D721Med (cell line): ENCODE measurements around the gene COL20A1.
"Not testable (repeated sequence)": the region's sequence is repeated elsewhere in the genome, so short reads cannot be mapped to it uniquely, and the experiment has no call there.

Source experiments
- DNase-seq: peaks from one replicate; pipeline ENCODE4 v3.0.0; 2011; ENCODE audit warnings: low spot score; ENCODE audit not compliant: insufficient read length
- FAIRE-seq: peaks from 2 replicates; lab custom pipeline; 2011; peaks lifted over from hg19 to GRCh38; lab: Jason Lieb, UNC
- CTCF ChIP-seq: IDR thresholded peaks from 2 replicates; pipeline ENCODE4 v1.5.1; 2012; ENCODE audit warnings: mild to moderate bottlenecking, control low read depth; ENCODE audit not compliant: insufficient read depth; ENCODE audit errors: missing control alignments

Gene COL20A1

DNA sequence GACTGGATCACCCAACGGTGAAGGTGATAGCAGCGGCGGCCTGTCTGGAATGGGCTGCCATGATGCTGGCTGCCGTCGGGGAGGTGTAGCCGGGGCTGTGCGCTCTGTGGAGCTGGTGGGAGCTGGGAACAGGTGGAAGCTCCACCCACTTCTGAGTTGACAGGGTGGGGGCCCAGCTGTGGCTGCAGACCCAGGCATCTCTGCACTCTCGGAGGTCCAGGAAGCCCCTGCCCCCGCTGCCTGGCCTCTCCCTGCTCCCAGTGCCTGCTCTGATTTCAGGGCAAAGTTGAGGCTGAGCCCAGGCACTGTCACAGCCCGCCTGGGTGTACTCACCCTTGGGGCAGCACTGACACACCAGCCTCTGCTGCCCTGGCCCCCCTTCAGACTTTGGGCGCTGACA is 86.3 kb downstream of the COL20A1 start:
- DNase-seq = no peak
- TF ChIP-seq CTCF = no peak
- no peak for FAIRE-seq

DNA sequence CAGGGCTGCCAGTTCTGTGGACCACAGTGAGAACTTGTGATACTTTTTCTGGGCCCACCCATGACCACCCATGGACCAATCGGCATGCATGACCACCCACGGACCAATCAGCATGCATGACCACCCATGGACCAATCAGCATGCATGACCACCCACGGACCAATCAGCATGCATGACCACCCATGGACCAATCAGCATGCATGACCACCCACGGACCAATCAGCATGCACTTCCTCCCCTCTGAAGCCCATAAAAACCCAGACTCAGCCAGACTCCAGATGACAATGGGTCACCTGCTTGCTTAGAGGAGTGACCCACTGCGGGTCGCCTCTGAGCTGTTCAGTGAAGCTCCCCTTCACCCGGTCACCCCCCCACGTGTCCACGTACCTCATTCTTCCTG is 86.9 kb downstream of the COL20A1 start:
- FAIRE-seq, DNase-seq: not testable (repeated sequence)

GRCh38 chr20:63380346-63380870 is 87.4 kb downstream of the COL20A1 start:
- DNase-seq (no peak), FAIRE-seq (no peak)
- TF ChIP-seq CTCF = no peak

DNA sequence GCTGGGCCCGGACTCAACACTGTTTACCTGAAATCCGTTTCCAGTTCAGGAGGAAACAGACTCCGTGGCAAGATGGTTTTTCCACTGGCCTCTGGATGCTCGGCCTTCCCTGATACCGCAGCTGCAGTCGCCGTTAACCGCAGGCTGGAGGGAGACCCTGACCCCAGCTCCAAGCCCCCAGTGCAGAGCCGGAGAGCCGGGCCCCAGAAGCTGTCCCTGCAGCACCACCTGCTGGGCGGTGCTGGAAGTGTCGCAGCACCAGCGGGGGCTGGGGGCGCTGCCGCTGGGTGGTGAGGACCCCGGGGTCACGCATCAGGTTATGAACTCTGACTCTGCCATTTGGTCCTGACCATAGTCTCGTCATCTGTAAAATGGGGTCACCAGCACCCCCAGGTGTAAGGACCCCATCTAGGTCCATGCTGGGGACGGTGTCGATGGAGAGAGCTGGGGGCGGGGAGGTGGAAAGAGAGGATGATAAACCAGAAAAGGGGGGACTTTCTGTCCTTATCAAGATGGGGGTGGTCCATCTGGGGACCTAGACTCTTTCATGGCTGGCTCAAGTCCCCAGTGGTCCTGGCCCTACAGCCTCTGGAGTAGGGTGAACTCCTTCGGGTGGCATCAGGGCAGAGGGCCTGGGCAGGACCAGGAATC is 88.9 kb downstream of the COL20A1 start:
- TF ChIP-seq CTCF = peak; percentile 80
- FAIRE-seq = no peak
- DNase-seq = peak; percentile 92

GRCh38 chr20:63382551-63383300 is 89.7 kb downstream of the COL20A1 start:
- no peak for FAIRE-seq
- no peak for DNase-seq
- TF ChIP-seq CTCF = no peak

- TF ChIP-seq CTCF = no peak
- no peak for FAIRE-seq
- no peak for DNase-seq
Observed at GRCh38 chr20:63383556-63383955, 90.6 kb downstream of the COL20A1 start.

DNA sequence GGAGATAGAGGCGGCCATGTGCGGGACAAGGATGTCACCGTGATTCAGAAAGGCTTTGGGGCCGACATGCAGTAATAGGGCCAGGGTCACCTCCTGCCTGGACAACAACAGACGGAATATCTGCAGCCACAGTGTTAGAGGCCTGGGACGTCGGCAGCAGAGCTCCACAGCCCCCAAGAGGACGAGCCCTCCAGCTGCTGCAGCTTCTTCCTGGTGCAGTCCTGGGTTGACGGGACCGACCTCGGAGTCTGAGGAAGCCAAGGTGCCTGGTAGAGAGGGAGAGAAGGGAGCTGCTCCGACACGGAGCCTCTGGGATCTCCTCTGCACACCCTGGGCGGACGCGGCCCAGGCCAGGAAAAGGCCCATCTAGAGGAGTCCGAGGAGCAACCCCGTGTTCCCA is 91.3 kb downstream of the COL20A1 start:
- no peak for TF ChIP-seq CTCF
- no peak for FAIRE-seq

More for the DNA sequence above, 91.3 kb downstream of the COL20A1 start:
- DNase-seq = no peak
